GM21528 (cell line): ENCODE results near the gene RHOBTB3.
"Not testable (repeated sequence)": the region's sequence is repeated elsewhere in the genome, so short reads cannot be mapped to it uniquely, and the experiment has no call there.

Experiments used
- ATAC-seq: cut with Tn5 transposase; IDR thresholded peaks from one replicate; pipeline ENCODE4 v1.9.1; 2021; ENCODE audit warnings: mild to moderate bottlenecking, moderate library complexity; ENCODE audit not compliant: unreplicated experiment, low FRiP score

The RHOBTB3 gene

DNA sequence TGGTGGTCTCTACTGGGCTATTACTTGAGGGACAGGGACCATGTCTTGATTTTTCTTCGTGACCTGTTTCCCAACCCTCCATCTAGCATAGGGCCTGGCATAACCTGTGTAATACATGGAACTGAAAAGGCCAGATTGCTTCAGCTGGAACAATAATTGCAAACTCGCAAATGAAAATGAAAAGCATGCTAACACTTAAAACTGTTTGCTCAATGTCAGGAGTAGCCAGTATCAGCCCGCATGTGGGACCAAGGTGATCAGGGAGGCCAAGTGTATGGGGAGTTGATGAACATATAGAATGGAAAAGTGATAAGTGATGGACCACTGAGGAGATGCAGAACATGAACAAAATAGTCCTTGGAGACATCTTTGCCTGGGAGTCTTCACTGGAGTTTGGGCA lies 66.2 kb downstream of the RHOBTB3 start:
- ATAC-seq: no peak

DNA sequence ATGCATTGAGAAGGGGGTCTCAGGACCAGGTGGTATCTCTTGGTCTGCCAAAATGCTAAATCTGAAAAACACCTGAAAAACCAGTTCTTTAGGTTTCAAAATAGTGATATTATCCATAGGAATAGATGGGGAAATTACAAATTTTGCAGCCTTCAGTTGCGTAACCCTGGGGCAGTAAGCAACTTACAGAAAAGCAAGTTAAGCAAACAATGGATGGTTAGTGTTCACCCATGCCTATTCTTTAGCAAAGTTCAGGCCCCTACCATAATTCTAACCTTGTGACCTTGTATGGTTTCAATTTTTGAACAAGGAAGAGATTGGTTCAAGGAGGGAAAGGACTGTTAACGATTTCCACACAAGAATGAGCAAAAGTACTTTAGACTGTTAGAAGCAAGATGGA lies 66.9 kb downstream of the RHOBTB3 start:
- ATAC-seq: no peak

DNA sequence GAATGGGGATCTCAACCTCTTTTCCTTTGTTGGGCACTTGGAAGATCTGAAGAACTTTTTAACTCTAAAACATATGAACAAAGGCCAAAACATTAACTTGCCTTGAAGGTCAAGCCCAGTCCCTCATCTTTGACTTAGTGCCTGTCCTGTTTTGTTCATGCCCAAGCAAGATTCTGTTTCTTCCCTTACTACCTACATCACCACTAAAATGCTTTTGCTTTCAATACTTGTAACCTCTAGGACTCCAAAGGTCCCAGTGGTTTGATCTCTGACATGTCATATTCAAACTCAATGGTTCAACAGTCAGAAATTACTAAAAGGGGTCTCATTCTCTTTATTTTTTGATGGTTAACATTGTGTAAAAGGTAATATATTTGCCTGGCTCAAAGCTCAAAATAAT lies 67.4 kb downstream of the RHOBTB3 start:
- no peak for ATAC-seq

DNA sequence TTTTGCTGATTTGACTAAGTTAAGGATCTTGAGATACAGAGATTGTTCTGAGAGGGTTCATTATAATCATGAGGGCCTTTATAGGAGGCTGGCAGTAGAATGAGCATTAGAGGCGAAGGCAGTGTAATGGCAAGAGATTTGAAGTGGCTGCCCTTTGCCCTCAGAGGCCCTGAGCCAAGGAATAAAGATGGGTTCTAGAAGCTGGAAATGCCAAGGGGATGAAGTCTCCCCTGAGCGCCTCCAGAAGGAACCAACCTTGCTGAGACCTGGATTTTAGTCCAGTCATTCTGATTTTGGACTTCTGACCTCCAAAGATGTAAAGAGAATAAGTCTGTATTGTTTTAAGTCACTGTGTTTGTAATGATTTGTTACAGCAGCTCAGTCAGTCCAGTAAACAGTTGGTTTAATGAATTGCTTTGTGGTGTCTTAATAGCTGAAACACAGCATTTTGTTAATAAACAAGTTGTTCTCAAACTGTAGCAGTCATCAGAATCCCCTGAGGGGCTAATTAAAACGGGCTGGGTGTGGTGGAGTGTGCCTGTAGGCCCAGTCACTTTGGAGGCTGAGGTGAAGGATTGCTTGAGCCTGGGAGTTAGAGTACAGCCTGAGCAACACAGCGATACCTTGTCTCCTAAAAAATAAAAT lies 68.2 kb downstream of the RHOBTB3 start:
- no peak for ATAC-seq

DNA sequence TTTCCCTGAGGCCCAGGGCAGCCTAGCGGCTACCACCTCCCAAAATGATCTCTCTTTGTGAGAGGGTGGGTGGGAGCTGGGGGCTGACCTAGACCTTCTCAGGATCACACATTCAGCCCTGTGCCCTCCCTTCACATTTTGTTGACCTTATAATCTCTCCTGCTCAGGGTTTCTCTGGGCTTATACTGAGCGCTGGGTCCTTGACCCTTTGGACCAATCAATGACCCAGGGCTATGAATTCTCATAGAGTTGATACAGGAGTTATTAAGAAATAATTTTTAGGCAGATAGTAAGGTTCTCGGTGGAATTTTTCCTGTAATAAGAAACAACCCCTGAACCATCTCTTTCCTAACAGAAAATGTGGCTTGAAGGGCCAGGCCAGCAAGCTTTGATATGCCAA lies 69.4 kb downstream of the RHOBTB3 start:
- no peak for ATAC-seq

DNA sequence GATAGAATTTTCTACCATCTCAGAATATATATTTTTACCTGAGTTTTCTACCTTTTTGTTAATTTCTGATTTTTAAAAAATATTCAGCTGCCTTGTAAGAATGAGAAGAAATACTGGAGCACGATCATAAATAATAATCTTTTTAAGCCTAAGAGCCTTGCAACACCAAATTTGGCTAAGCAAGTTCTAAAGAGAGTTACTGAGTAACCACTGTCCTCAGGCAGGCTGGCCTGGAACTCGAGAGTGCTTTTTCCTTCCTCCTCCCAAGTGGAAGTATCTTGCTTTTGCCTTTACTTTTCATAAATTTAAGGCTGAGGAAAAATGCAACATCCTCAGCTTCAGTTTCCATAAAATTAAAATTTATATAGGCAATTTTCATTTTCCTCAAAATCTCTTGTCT lies 70.4 kb downstream of the RHOBTB3 start:
- ATAC-seq: no peak

DNA sequence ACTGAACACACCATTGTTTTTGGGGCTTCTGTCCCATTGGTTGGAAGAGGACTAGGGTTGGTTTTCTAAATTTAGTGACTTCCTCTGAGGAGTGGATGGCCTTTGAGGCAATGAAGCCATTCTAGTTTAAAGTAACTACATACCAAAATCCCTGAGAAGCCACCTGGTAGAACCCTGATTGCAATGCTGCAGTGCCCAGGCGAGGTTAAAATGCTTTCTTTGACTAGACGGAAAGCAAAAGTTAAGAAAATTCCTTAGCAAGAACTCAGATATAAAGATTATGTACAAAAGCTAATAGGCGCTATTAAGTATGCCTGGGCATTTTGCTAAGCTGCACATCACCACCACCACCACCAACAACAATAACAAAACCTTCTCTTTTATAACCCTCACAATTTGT lies 70.8 kb downstream of the RHOBTB3 start:
- ATAC-seq: no peak

DNA sequence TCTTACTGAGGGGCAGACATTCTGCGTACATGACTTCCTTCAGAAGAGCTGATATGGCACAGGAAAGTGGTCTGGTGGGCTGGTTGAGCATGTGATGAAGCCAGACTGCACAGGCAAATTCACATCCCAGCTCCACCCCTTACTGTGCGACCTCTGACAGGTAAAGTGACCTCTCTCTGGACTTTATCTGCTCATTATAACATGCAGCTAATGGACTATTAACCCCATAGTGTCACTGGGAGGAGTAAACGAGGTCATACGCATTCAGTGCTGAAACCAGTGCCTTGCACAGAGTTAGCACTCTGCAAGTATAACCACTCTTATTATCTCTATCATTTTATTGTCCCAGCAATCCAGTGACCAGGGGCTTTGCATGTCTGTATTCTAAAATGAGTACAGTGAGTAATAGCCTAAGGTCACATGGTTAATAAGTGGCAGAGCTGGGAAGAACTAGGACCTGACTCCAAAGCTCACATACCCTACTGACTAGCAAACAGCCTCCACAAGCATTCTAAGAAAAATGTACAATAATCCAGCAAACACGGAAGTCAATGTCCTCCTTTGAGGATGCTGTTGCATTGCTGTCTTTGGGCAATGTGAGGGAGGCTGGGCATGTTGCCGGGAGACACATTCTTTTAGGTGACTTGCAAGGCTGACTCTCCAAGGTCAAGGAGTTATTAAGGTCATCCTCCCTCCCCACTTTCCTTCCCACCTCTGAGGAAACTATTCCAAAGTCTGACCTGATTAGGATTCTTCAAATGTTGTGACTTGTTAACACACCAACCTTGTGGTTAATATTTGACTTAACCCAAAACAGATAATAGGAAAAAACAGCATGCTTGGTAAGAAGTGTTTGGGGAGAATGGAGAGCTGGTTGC lies 72.4 kb downstream of the RHOBTB3 start:
- ATAC-seq: no peak

DNA sequence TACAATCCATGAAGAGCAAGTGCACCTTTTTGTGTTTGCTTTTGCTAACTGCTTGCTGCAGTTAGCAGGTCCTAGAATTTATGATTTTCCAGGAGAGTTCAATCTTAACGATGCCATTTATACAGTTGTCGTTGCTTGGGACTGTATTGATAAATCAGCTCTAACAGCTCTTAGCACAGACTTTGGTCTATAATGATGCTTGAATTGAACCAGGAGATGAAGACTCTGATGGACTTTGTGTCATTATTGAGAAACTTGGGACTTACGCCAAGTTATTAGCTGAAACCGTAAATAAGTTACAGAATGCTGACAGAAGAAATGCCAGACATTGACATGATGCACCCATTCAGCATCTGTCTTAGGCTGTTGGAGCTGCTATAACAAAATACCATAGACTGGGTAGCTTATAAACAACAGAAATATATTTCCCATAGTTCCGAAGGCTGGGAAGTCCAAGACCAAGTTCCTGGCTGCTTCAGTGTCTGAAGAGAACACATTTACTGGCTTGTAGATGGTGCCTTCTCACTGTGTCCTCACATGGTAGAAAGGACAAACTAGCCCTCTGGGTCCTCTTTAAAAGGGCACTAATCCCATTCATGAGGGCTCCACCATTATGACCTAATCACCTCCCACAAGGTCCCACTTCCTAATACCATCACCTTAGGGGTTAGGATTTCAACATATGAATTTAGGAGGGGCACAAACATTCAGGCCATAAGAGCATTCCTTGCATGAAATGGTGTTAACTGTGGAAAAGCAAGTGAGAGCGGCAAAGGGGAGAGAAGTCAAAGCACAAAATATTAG lies 73.8 kb downstream of the RHOBTB3 start:
- ATAC-seq: no peak

DNA sequence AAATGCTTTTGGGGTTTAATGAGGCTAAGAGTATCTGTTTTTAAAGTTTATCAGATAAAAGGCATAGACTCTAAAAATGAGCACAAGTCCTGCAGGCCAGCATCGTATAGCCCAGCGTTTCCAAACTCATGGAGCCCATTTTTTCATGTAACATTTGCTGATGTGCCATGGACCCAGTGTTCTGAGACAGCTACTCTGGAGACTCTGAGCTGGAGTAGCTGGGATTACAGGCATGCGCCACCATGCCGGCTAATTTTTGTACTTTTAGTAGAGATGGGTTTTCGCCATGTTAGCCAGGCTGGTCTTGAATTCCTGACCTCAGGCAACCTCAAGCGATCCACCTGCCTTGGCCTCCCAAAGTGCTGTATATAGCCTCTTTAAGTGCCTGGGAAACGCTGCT lies 75.6 kb downstream of the RHOBTB3 start:
- no peak for ATAC-seq

DNA sequence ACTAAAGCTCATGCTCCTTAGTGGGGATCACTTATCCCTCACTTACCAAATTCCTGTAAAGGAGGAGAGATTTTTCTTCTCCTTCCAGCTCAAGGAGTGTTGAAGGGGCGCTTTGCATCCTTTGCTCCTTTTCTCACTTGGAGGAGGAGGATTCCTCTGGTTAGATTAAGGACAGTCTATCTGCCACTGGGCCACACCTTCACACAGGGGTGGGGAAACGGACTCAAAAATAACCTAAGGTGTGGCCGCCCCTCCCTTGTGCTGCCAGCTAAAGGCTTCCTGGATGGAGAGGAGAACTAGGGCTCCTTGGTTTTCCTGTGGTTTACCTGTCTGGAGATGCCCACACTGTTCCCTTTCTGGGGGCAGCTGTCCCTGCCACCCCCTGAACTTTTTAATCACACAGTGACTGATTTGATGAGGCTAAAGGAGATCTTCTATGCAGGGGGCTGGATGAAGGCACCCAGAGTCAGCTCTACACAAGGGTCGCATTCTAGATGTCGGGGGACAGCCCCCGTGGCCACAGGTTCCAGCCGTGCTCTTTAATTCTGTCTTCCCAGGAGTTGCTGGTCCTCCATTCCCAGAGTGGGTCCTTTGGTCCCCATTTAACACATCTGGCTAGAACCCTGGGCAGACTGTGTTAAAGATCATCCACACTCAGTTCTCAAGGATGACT lies 77.0 kb downstream of the RHOBTB3 start:
- ATAC-seq: peak; percentile 12

DNA sequence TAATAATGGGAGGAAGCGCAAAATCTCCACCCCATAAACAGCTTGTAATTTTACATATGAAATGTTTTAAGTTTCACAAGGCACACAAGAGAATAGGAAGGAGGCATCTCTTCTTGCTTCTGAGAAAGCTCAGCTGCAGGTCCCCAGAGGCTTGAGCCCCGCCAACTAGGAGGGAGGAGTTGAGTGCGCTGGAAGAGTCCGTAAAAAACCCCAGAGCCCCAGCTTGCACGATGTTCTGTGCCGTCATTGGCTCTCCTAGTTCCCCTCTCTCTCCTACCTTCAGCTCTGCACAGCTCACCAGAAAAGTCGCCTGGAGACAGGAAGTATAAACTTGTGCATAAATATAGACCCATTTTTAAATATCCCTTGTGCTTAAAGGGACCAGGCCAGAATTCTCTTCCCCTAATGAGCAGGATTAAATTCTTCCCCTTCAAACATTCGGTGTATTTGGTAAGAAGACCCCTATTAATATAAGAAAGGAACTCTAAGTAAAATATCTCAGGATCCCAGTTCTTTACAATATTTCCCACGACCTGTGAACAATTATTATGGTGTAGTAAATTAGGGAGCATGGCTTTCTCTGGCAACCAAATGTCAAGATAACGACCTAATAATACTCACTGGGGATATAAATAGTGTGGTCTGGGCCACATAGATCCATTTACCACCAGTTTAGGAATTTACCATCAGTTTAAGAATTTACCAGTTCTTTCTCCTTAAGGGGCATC lies 77.7 kb downstream of the RHOBTB3 start:
- ATAC-seq: peak; percentile 99

DNA sequence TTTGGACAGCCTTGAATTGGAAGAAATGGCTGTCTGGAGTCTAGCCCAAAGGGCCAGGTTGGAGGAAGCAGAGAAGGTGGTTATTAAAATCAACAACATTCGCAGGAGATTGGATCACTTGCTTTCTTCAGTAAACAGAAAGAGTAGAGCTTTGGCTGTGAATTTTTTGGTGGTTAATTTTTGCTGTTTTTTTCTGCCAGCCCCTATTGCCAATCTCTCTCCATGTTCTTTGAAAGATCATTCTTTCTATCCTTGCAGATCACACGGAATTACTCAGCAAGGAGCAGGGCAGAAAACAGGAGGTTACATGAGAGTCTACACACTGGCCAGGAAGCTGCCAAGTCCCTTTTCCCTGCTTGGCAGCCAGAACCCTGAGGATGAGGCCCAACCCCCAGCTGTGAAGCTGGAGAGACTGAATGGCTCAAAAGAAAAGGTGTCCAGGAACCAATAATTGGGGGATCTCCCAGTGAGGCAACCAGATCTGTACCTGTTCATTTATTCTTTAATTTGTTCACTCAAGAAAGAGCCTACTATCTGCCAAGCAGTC lies 78.4 kb downstream of the RHOBTB3 start:
- no peak for ATAC-seq

DNA sequence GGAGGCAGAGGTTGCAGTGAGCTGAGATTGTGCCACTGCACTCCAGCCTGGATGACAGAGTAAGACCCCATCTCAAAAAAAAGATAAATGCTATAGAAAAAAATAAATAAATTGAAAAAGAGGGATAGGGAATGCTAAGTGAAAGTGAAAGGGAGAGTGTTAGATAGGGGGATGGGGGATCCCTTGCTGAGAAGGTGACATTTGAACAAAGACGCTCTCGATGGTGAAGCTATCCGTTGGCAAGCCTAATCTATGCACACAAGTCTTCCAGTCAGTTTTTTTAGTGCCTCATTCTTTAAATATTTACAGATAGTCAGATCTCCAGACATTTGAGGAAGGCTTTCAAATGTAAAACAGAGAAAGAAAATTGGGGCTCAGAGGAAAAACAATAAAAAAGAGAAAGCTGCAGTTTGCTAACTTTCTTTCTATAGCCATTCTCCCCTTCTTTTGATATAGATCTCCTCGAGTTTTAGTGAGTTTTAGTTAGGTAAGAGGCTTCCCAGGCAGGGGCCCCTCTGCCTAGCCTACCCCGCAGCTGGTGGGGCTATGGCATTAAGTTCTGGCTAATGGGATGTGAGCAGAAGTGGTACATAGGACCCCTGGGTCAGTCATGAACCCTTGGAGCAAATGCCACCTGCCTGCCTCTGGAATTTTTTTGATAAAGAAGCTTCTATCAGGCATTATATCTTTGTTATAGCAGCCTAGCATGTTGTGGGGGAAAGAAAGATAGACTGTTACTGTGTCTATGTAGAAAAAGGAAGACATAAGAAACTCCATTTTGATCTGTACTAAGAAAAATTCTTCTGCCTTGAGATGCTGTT lies 79.4 kb downstream of the RHOBTB3 start:
- no peak for ATAC-seq

DNA sequence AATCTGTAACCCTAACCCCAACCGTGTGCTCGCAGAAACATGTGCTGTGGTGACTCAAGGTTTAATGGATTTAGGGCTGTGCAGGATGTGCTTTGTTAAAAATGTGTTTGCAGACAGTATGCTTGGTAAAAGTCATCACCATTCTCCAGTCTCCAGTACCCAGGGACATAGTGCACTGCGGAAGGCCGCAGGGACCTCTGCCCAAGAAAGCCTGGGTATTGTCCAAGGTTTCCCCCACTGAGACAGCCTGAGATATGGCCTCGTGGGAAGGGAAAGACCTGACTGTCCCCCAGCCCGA lies 79.9 kb downstream of the RHOBTB3 start:
- ATAC-seq: not testable (repeated sequence)

DNA sequence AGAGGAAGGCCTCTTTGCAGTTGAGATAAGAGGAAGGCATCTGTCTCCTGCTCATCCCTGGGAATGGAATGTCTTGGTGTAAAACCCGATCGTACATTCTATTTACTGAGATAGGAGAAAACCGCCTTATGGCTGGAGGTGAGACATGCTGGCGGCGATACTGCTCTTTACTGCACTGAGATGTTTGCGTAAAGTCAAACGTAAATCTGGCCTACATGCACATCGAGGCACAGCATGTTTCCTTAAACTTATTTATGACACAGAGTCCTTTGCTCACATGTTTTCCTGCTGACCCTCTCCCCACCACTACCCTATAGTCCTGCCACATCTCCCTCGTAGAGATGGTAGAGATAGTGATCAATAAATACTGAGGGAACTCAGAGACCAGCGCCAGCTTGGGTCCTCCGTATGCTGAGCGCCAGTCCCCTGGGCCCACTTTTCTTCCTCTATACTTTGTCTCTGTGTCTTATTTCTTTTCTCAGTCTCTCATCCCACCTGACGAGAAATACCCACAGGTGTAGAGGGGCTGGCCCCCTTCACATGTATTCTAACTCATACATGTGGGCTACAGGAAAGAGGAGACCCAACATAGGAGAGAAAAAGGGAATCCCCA lies 80.4 kb downstream of the RHOBTB3 start:
- not testable (repeated sequence) for ATAC-seq

DNA sequence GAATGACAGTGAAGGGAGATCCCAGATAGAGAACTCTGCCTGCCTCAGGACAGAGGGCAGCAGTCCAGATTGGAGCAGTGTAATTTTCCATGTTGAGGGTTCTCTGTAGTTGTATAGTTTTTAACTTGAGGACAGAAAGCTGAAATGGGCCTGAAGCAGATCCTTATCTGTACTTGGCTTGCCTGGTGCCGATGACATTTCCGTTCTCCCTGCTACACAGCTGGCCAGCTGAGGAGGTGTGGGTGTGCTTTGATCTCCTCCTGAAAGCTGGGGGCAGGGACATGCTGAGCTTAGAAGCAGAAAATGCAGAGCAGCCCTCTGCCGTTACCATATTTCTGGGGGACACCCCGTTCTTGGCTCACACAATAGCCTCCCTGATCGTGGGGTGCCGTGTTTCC lies 80.9 kb downstream of the RHOBTB3 start:
- ATAC-seq: no peak

DNA sequence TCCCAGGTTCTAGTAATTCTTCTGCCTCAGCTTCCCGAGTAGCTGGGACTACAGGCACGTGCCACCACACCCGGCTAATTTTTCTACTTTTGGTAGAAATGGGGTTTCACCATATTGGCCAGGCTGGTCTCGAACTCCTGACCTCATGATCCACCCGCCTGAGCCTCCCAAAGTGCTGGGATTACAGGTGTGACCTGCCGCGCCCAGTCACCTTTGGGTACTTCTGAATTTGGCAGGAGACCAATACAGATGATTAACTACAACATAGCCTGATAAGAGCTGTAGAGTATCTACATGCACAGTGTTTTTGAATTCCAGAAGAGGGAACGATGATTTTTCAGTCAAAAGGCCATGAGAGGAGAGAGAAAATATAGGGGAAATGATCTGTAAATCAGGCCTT lies 81.9 kb downstream of the RHOBTB3 start:
- ATAC-seq: not testable (repeated sequence)
